GM21619 (cell line): ENCODE data around the gene CROCC2.

Experiments
- ATAC-seq: cut with Tn5 transposase; IDR thresholded peaks from one replicate; pipeline ENCODE4 v1.9.1; 2021; ENCODE audit not compliant: unreplicated experiment

The CROCC2 gene

GRCh38 chr2:240904216-240905175 is 1.6 kb upstream of the CROCC2 start:
- no peak for ATAC-seq

- ATAC-seq = no peak
Measured at GRCh38 chr2:240905176-240905781, 857 bp upstream of the CROCC2 start.

DNA sequence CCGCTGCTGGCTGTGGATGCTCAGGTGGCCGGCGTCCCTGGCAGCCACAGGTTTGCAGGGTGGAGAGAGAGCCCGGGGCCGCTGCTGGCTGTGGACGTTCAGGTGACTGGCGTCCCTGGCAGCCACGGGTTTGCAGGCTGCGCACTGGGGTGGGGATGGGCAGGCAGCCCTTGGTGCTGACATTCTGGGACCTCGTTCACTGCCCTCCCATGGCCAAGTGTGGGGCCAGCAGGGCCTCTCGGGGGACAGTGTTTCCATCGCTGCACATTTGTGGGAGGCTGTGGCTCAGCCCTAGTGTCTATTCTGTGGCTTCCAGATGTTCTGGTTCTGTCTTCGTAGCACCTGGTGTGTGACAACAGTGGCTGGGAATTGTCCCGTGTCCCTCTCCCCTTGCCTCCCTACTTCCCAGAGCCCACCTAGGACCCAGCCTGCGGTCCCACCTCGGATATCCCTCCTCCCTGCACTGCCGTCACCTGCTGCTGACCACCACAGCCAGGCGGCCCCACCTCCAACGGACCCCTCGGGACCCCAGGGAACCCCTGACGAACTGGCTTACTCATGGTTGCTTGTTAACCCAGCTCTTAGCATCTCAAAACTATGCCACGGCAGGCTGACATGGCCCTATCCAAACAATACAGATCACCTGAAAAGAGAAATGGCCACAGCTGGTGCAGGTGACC is 915 bp downstream of the CROCC2 start:
- no peak for ATAC-seq

DNA sequence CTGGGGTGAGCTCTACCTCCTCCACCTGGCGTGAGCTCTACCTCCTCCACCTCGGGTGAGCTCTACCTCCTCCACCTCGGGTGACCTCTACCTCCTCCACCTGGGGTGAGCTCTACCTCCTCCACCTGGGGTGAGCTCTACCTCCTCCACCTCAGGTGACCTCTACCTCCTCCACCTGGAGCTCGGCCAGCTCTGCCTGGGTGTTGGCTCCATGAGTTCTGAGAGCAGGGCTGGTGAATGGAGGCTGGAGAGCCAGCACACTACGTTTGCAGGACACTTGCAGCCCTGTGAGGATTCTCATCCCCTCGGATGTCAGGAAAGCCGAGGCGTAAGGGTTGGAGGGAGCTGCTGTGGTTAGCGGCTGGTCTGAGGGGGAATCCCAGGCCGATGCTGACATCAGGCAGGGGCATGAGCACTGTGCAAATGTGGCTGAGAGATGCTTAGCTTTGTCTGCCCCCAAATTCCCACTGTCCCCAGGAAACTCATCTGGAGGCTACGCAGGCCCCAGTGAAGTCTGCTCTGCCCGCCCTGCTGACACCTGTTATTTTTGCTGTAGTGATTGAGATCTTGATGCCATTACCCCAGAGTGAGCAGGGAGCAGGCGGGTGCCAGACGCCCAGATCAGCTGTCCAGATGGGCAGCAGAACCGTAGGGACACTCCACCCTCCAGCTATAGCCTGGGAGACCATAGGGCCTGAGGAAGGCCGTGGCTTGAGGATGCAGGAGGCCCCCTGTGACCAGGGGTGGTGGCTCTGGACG is 3.3 kb downstream of the CROCC2 start:
- no peak for ATAC-seq

- ATAC-seq = no peak
Measured at GRCh38 chr2:240911641-240912265, 5.6 kb downstream of the CROCC2 start.

- ATAC-seq = no peak
Measured at GRCh38 chr2:240912878-240913809, 7.0 kb downstream of the CROCC2 start.

GRCh38 chr2:240913810-240914644 is 7.9 kb downstream of the CROCC2 start:
- ATAC-seq = no peak

- ATAC-seq = no peak
Measured at GRCh38 chr2:240914645-240915525, 8.7 kb downstream of the CROCC2 start.

GRCh38 chr2:240915526-240916341 is 9.6 kb downstream of the CROCC2 start:
- no peak for ATAC-seq

- ATAC-seq = no peak
Measured at GRCh38 chr2:240916571-240917008, 10.5 kb downstream of the CROCC2 start.

- no peak for ATAC-seq
Measured at GRCh38 chr2:240917009-240917683, 11.0 kb downstream of the CROCC2 start.

- no peak for ATAC-seq
Measured at GRCh38 chr2:240917684-240918257, 11.6 kb downstream of the CROCC2 start.

GRCh38 chr2:240918258-240919091 is 12.3 kb downstream of the CROCC2 start:
- no peak for ATAC-seq

GRCh38 chr2:240919161-240919781 is 13.1 kb downstream of the CROCC2 start:
- ATAC-seq = no peak
